Parathyroid adenoma (tissue), 2 donors: Measurements from ENCODE around the gene CMYA5.

Source experiments
- H2AFZ ChIP-seq: fragments of 300-600 bp; sonication (generic); one replicate; pipeline ENCODE4 v1.7.0; 2017; ENCODE audit warnings: antibody characterized with exemption, mild to moderate bottlenecking
- H3K27ac ChIP-seq: fragments of 300-600 bp; sonication (generic); one replicate; pipeline ENCODE4 v1.7.0; 2017
- H3K27me3 ChIP-seq: fragments of 300-600 bp; sonication (generic); one replicate; pipeline ENCODE4 v1.7.0; 2017; ENCODE audit warnings: low read length; ENCODE audit not compliant: control insufficient read depth, insufficient read depth
- H3K36me3 ChIP-seq: fragments of 300-600 bp; sonication (generic); one replicate; pipeline ENCODE4 v1.7.0; 2017; ENCODE audit warnings: low read length; ENCODE audit not compliant: control insufficient read depth, insufficient read depth
- H3K4me1 ChIP-seq: fragments of 300-600 bp; sonication (generic); one replicate; pipeline ENCODE4 v1.7.0; 2017; ENCODE audit warnings: control low read depth
- H3K4me2 ChIP-seq: fragments of 300-600 bp; sonication (generic); one replicate; pipeline ENCODE4 v1.7.0; 2017; ENCODE audit warnings: low read length
- H3K4me3 ChIP-seq: fragments of 300-600 bp; sonication (generic); one replicate; pipeline ENCODE4 v1.7.0; 2017; ENCODE audit warnings: low read depth, low read length
- H3K79me2 ChIP-seq: fragments of 300-600 bp; sonication (generic); one replicate; pipeline ENCODE4 v1.7.0; 2017; ENCODE audit warnings: control low read depth
- H3K9ac ChIP-seq: fragments of 300-600 bp; sonication (generic); one replicate; pipeline ENCODE4 v1.7.0; 2017; ENCODE audit warnings: mild to moderate bottlenecking
- H3K9me3 ChIP-seq: fragments of 300-600 bp; sonication (generic); one replicate; pipeline ENCODE4 v1.7.0; 2017; ENCODE audit warnings: low read length; ENCODE audit not compliant: control insufficient read depth
- TF ChIP-seq, protein P1 (sequence below): fragments of 300-600 bp; sonication (generic); IDR thresholded peaks from one replicate; pipeline ENCODE4 v1.7.0; 2017; ENCODE audit warnings: antibody characterized with exemption, mild to moderate bottlenecking
- donor health status: primary hyperparathyroidism.

CMYA5 gene

DNA sequence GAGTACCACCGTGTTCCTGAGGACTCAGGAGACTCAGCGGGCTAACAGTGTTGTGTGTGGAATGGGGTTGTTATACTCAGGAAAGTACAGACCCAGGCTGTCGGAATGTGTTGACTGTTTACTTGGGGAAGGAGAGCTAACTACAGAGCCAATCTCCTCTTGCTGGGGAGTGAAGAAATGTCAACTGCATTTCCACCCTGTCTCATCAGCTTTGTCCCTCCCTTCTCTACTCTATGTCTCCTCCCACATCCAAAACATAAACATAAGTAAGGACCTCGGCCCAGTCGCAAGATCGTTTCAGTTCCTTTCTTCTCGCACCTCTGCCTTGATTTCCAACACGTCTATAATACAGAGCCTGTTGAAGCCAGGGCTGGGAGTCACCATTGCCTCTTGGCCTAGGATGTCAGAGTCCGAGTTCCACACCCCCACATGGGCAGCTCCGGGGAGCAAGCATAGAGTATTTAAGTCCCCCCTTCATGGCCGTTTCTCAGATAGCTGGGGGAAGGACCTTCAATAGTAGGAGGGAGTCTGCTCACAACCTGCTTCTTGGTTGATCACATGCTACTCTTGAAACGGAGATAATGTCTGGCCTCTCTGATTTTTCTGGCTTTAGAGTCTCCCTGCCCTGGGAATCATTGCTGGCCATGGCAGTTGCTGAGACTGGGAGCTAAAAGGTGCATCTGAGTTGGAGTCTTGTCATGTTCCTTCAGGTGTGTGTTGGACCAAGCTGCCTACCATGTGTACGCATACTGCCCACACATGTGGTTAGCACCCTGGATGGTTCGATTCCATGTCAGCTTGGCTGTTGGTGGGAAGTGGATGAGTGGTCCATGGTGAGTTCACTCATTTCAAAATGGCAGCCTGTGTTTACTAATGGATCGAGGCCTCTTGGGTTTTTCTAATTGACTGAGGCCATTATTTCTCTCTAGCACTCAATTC is 154.1 kb downstream of the CMYA5 start:
- no peaks in the 10 kb centered on the region for H3K79me2 ChIP-seq
- no peak overlapping the region for H3K27ac ChIP-seq
- no peak overlapping the region for H3K4me3 ChIP-seq
- H2AFZ ChIP-seq = no peak overlapping the region
- H3K4me2 ChIP-seq = no peak overlapping the region
- TF ChIP-seq, protein P1, sequence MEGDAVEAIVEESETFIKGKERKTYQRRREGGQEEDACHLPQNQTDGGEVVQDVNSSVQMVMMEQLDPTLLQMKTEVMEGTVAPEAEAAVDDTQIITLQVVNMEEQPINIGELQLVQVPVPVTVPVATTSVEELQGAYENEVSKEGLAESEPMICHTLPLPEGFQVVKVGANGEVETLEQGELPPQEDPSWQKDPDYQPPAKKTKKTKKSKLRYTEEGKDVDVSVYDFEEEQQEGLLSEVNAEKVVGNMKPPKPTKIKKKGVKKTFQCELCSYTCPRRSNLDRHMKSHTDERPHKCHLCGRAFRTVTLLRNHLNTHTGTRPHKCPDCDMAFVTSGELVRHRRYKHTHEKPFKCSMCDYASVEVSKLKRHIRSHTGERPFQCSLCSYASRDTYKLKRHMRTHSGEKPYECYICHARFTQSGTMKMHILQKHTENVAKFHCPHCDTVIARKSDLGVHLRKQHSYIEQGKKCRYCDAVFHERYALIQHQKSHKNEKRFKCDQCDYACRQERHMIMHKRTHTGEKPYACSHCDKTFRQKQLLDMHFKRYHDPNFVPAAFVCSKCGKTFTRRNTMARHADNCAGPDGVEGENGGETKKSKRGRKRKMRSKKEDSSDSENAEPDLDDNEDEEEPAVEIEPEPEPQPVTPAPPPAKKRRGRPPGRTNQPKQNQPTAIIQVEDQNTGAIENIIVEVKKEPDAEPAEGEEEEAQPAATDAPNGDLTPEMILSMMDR = no peak
- H3K9me3 ChIP-seq = no peaks in the 10 kb centered on the region
- no peaks in the 10 kb centered on the region for H3K36me3 ChIP-seq
- H3K9ac ChIP-seq = no peak overlapping the region
- no peaks in the 10 kb centered on the region for H3K4me1 ChIP-seq
- H3K27me3 ChIP-seq = no peaks in the 10 kb centered on the region

DNA sequence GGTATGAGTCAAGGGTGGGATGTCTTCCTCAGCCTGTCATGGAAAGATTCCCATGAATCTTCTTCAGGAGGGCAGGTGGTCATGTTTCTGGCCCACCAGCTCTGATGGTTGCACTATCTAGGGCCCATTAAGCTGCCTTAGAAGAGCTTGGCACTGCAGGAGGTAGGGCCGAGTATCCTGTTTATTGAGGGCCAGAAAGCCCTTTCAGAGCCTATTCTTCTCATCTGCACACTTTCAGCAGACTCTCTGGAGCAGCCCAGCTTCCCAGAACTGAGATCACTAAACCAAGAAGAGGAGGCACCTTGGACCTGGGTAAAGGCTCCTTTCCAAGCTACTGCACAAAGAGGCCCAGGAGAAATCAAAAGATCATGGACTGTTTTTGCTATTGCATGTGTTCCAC is 154.9 kb downstream of the CMYA5 start:
- H3K79me2 ChIP-seq = no peaks in the 10 kb centered on the region
- H3K27ac ChIP-seq = no peak overlapping the region

DNA sequence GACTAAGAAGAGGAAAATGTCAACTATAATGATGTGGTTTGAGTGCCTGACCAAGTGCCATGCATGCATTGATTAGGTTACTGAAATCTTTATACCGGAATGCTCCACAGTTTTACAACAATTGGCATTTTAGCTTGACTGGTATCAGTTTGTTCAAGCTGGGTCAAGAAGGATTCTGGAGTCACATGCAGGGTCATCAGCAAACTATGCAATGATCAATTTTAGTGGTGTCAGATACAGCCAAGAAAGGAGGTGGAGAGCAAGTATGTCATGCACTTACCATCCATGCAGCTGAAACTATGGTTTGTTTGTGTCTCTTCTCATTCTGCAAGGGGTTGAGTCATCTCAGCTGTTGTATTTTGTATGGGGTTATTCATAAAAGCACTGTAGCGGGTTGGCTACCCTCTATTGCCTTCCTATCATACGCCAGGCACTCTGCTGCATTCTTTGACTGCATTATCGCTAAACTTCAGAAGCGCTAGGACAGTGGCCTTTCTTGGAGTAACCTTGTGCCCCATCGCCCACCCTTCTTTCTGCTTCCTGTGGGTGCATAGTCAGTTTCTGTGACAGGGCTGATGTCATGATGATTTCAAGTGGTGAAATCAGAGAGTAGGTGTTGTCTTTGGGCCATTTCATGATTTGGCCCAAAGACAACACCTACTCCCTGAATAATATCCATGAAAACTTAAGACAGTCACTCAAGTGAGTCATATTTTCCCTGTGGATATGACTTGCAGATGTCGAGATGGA is 156.0 kb downstream of the CMYA5 start:
- H2AFZ ChIP-seq = no peak overlapping the region
- no peaks in the 10 kb centered on the region for H3K9me3 ChIP-seq
- no peak overlapping the region for H3K4me3 ChIP-seq
- TF ChIP-seq, protein P1 = no peak
- no peak overlapping the region for H3K4me2 ChIP-seq
- no peaks in the 10 kb centered on the region for H3K4me1 ChIP-seq
- no peak overlapping the region for H3K27ac ChIP-seq
- no peak overlapping the region for H3K9ac ChIP-seq
- no peaks in the 10 kb centered on the region for H3K27me3 ChIP-seq
- H3K36me3 ChIP-seq = no peaks in the 10 kb centered on the region
- no peaks in the 10 kb centered on the region for H3K79me2 ChIP-seq

More for the DNA sequence above, 154.9 kb downstream of the CMYA5 start:
- Histone ChIP-seq H3K9ac (no peak overlapping the region), H3K4me1 (no peaks in the 10 kb centered on the region), H3K36me3 (no peaks in the 10 kb centered on the region), H3K9me3 (no peaks in the 10 kb centered on the region), H3K27me3 (no peaks in the 10 kb centered on the region), H3K4me2 (no peak overlapping the region), H2AFZ (no peak overlapping the region), H3K4me3 (no peak overlapping the region)
- TF ChIP-seq, protein P1 = no peak

DNA sequence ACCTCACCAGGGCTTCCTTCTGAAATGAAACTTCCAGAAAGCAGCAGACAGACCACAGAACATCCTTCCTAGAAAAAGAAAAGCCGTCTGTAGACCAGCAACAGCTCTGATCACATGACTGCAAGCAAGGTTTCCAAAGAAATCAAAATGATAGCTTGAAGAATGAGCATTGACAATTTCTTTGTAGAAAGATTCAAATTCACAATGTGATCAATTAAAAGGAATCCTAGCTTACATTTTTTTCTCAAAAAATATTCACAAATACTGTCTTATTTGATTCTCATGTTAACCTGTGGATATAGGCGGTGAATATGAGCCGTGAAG is 156.5 kb downstream of the CMYA5 start:
- Histone ChIP-seq H3K27me3 (no peaks in the 10 kb centered on the region), H2AFZ (no peak overlapping the region), H3K79me2 (no peaks in the 10 kb centered on the region), H3K36me3 (no peaks in the 10 kb centered on the region), H3K27ac (no peak overlapping the region), H3K9ac (no peak overlapping the region), H3K9me3 (no peaks in the 10 kb centered on the region), H3K4me1 (no peaks in the 10 kb centered on the region), H3K4me2 (no peak overlapping the region), H3K4me3 (no peak overlapping the region)
- TF ChIP-seq, protein P1 = no peak
